Thymus (tissue), 11 donors: ENCODE data around the gene MC5R. TPM values are rescaled to one million over a fixed set of nuclear protein-coding genes. Genes with fewer than 3 reads are reported as not detected.

Experiments used
- DNase-seq, 9 donors: peaks; one replicate each; pipeline ENCODE4 v3.0.0-alpha.2; 2013; ENCODE audit warnings: low spot score in 9 of 9, low read depth in 6 of 9, missing footprints in 1 of 9
- H3K27ac ChIP-seq, 2 donors: one replicate each; pipeline ENCODE4 v1.5.1; 2013; ENCODE audit warnings: control low read depth in 1 of 2, low read depth in 1 of 2, low read length in 1 of 2, mild to moderate bottlenecking in 1 of 2, moderate library complexity in 1 of 2
- H3K27me3 ChIP-seq, 2 donors: one replicate each; pipeline ENCODE4 v1.5.1; 2013; ENCODE audit warnings: low read length in 1 of 2; ENCODE audit not compliant: control insufficient read depth in 2 of 2, insufficient read depth in 1 of 2
- H3K36me3 ChIP-seq, 2 donors: one replicate each; pipeline ENCODE4 v1.5.1; 2013; ENCODE audit warnings: low read length in 1 of 2, mild to moderate bottlenecking in 1 of 2, moderate library complexity in 1 of 2; ENCODE audit not compliant: control insufficient read depth in 2 of 2, insufficient read depth in 2 of 2
- H3K4me1 ChIP-seq, 2 donors: one replicate each; pipeline ENCODE4 v1.5.1; 2013; ENCODE audit warnings: low read length in 2 of 2; ENCODE audit not compliant: control insufficient read depth in 2 of 2, insufficient read depth in 2 of 2
- H3K4me3 ChIP-seq, 2 donors: one replicate each; pipeline ENCODE4 v1.5.1; 2013; ENCODE audit warnings: low read length in 2 of 2, control low read depth in 1 of 2, mild to moderate bottlenecking in 1 of 2
- H3K9me3 ChIP-seq, 2 donors: one replicate each; pipeline ENCODE4 v1.5.1; 2013; ENCODE audit warnings: low read length in 1 of 2, mild to moderate bottlenecking in 1 of 2; ENCODE audit not compliant: control insufficient read depth in 2 of 2, insufficient read depth in 1 of 2
- WGBS: extraction: QIAGEN DNeasy Blood & Tissue Kit; methylation state at CpG from one replicate; pipeline ENCODE4 v1.1.7; 2013; 5-methylcytosine and 5-hydroxymethylcytosine counted together
- polyA plus RNA-seq: library from polyadenylated mRNA; stranded (reverse); fragments of 200-250 nt; gene quantifications from one replicate; pipeline ENCODE4 v1.2.3, GENCODE V29; 2013
- total RNA-seq: library from RNA; stranded (reverse); fragments of 120-200 nt; gene quantifications from one replicate; pipeline ENCODE4 v1.2.4, GENCODE V29; 2013
- donor health status: healthy.

MC5R gene
- total and polyA plus RNA-seq, 2 donors = 0.27 to 0.61 TPM

DNA sequence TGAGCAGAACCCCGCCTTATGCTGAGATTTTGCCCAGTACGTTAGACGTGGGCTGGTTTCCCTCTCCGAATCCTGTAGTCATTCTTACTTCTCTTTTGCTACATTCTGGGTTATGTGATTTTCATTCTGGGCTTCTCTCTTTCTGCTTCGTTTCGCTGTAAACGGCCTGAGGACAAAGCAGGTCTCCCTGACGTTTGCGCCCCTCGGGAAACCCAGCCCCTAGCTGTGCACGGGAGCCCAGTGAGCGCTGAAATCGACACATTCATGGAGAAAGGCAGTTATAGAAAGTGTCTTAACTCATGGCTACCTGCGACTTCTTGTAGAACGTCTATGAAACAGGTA is 22.7 kb upstream of the MC5R start:
- Histone ChIP-seq H3K4me3 (peak overlapping the region in 1 of 2 donors; percentile 19), H3K4me1 (peaks cover 5 to 6% of the 10 kb centered on the region in 2 donors), H3K27ac (no peak overlapping the region), H3K36me3 (no peaks in the 10 kb centered on the region), H3K9me3 (peaks cover 0 to 4% of the 10 kb centered on the region in 2 donors), H3K27me3 (peaks cover 4 to 49% of the 10 kb centered on the region in 2 donors)
- peak in 1 of 9 donors; percentile 14 for DNase-seq
- WGBS = 12% methylated on average over 15 of the region's 15 CpGs

DNA sequence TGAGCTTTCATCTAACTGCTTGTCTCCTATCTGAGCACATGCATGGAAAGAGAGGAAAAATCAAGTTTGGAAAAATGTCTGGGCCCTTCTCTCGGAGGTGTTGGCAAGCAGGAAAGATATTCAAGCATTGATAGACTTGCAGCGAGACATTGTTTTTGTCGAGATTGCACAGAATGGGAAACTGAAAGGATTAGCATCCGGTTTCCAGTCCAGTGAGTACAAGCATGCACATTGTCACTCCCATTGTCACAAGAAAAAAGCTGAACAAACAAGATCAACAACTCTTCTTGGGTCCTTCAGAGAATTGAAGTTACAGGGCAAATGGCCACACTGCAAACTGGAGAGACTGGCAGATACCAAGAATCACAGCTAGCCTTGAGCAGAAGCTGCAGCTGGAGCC is 19.6 kb upstream of the MC5R start:
- WGBS = 60% methylated on average over 4 of the region's 4 CpGs
- no peak for DNase-seq
- Histone ChIP-seq H3K27ac (no peak overlapping the region), H3K27me3 (peaks cover under 1 to 37% of the 10 kb centered on the region in 2 donors), H3K9me3 (no peaks in the 10 kb centered on the region), H3K4me3 (no peak overlapping the region), H3K4me1 (peaks cover 5 to 6% of the 10 kb centered on the region in 2 donors), H3K36me3 (no peaks in the 10 kb centered on the region)

- H3K27me3 ChIP-seq = peaks cover 0 to 14% of the 10 kb centered on the region in 2 donors
- H3K36me3 ChIP-seq = no peaks in the 10 kb centered on the region
- DNase-seq = no peak
- 85% methylated on average over 8 of the region's 8 CpGs for WGBS
- H3K9me3 ChIP-seq = no peaks in the 10 kb centered on the region
- no peak overlapping the region for H3K4me3 ChIP-seq
- no peak overlapping the region for H3K27ac ChIP-seq
- no peaks in the 10 kb centered on the region for H3K4me1 ChIP-seq
Measured at GRCh38 chr18:13808294-13809042, 15.5 kb upstream of the MC5R start.

- no peaks in the 10 kb centered on the region for H3K9me3 ChIP-seq
- 93% methylated on average over 2 of the region's 2 CpGs for WGBS
- no peak for DNase-seq
- H3K36me3 ChIP-seq = no peaks in the 10 kb centered on the region
- H3K27me3 ChIP-seq = peaks cover 0 to 12% of the 10 kb centered on the region in 2 donors
- H3K27ac ChIP-seq = no peak overlapping the region
- no peak overlapping the region for H3K4me3 ChIP-seq
- no peaks in the 10 kb centered on the region for H3K4me1 ChIP-seq
Measured at GRCh38 chr18:13809043-13809430, 14.9 kb upstream of the MC5R start.

DNA sequence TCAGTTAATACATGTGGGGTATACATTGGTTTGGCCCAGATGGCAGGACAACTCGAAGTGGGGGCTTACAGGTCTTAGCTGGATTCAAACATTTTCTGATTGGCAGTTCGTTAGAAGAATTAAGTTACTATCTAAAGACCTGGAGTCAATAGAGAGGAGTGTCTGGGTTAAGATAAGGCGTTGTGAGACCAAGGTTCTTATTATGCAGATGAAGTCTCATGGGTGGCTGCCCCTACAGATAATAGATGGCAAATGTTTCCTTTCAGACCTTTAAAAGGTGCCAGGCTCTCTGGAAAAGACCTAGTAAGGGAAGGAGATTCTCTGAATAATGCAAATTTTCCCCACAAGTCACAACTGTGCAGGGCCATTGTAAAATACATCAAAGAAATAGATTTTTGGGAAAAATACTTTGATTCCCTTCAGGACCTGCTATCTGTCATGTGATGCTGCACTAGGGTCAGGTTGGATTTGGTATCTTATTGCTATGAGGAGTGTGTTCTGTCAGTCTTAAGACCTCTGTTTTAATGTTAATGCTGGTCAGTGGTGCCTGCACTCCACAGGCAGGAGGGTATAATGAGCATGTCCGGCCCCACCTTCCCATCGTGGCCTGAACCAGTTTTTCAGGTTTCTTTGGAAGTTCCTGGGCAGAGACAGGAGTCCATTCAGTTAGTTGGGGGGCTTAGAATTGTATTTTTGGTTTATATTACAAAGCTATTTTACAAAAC is 14.3 kb upstream of the MC5R start:
- Histone ChIP-seq H3K4me3 (no peak overlapping the region), H3K36me3 (no peaks in the 10 kb centered on the region), H3K4me1 (no peaks in the 10 kb centered on the region), H3K9me3 (no peaks in the 10 kb centered on the region), H3K27me3 (peaks cover 0 to 6% of the 10 kb centered on the region in 2 donors), H3K27ac (no peak overlapping the region)
- no peak for DNase-seq
- WGBS = 69% methylated on average over 5 of the region's 5 CpGs

GRCh38 chr18:13810950-13811485 is 12.9 kb upstream of the MC5R start:
- WGBS = 70% methylated on average over 10 of the region's 10 CpGs
- H3K27ac ChIP-seq = no peak overlapping the region
- H3K36me3 ChIP-seq = no peaks in the 10 kb centered on the region
- H3K4me3 ChIP-seq = no peak overlapping the region
- peaks cover 0 to 6% of the 10 kb centered on the region in 2 donors for H3K27me3 ChIP-seq
- DNase-seq = no peak
- no peaks in the 10 kb centered on the region for H3K4me1 ChIP-seq
- H3K9me3 ChIP-seq = no peaks in the 10 kb centered on the region

- H3K27me3 ChIP-seq = peaks cover 0 to 6% of the 10 kb centered on the region in 2 donors
- 72% methylated on average over 6 of the region's 6 CpGs for WGBS
- DNase-seq = no peak
- H3K9me3 ChIP-seq = no peaks in the 10 kb centered on the region
- H3K4me3 ChIP-seq = no peak overlapping the region
- H3K36me3 ChIP-seq = no peaks in the 10 kb centered on the region
- H3K27ac ChIP-seq = no peak overlapping the region
- no peaks in the 10 kb centered on the region for H3K4me1 ChIP-seq
Measured at GRCh38 chr18:13811993-13812392, 12.0 kb upstream of the MC5R start.

DNA sequence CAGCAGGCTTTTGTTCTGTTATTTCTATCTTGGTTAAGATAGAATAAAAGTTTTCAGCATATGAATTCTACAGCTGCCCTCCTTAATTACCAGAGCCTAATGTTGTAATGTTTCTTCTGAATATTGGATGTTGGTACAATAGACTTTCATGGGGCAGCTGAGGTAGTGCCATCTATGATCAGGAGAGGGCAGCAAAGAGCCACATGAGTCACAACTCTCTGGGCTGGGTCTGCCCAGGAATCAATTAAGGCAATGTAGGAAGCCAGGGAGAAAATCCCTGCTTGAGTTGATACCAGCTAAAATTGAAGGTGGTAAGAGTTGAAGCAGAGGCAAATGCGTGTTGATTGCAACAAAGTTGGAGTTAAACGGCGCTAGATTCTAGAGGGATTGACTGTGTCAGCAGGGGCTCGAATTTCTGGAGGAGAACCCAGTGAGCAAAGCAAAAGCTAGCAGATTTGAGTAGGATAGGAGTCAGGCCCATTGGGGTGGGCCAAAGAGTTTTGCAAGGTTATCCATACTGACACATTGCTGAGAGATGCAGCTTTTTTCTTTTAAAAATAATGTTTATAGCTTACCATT is 10.6 kb upstream of the MC5R start:
- Histone ChIP-seq H3K4me3 (no peak overlapping the region), H3K4me1 (no peaks in the 10 kb centered on the region), H3K27ac (no peak overlapping the region), H3K27me3 (peaks cover 0 to 7% of the 10 kb centered on the region in 2 donors), H3K9me3 (no peaks in the 10 kb centered on the region), H3K36me3 (no peaks in the 10 kb centered on the region)
- DNase-seq = peak in 6 of 9 donors; percentile 26 to 61 (median 53)
- 39% methylated on average over 4 of the region's 4 CpGs for WGBS

DNA sequence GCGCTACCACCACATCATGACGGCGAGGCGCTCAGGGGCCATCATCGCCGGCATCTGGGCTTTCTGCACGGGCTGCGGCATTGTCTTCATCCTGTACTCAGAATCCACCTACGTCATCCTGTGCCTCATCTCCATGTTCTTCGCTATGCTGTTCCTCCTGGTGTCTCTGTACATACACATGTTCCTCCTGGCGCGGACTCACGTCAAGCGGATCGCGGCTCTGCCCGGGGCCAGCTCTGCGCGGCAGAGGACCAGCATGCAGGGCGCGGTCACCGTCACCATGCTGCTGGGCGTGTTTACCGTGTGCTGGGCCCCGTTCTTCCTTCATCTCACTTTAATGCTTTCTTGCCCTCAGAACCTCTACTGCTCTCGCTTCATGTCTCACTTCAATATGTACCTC is 2.3 kb downstream of the MC5R start:
- WGBS = 99% methylated on average over 26 of the region's 26 CpGs

More for the DNA sequence above, 2.3 kb downstream of the MC5R start:
- peaks cover 0 to 3% of the 10 kb centered on the region in 2 donors for H3K9me3 ChIP-seq
- H3K27me3 ChIP-seq = peaks cover 6 to 30% of the 10 kb centered on the region in 2 donors
- no peak for DNase-seq
- H3K4me1 ChIP-seq = peaks cover 0 to 5% of the 10 kb centered on the region in 2 donors
- no peaks in the 10 kb centered on the region for H3K36me3 ChIP-seq
- H3K27ac ChIP-seq = no peak overlapping the region
- H3K4me3 ChIP-seq = no peak overlapping the region
